ENCODE results near the gene RIN3. TPM values are rescaled to one million over a fixed set of nuclear protein-coding genes. Genes with fewer than 3 reads are reported as not detected.

The RIN3 gene
- total RNA-seq, 2 donors from 2014 or later = 47.4 to 54.2 TPM

DNA sequence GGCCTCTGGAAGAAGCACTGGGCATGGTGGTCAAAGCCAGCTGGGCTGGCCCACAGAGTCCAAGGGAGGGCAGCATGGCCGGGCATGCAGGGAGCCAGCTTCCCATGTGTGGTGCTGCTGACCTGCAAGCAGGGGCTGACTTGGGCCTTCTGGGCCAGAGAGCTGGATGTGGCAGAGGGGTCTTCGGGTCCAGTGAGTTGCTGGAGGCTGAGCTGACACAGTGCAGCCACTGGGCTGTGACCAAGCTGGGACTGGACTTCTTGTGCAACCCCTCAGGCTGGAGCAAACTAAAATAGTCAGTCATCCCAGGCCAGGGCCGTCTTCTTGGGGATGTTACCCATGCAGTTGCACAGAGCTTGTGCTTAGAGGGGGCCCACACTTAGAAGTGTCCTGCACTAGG is 7.3 kb upstream of the RIN3 start:
- no peaks in the 10 kb centered on the region for H3K27me3 ChIP-seq (replicated peaks; ENCODE audit: insufficient read depth)
- ATAC-seq (ENCODE audit: insufficient number of reproducible peaks, low FRiP score, low read depth) (no peak), DNase-seq (ENCODE audit: low spot score) (no peak)
- H3K36me3 ChIP-seq = no peaks in the 10 kb centered on the region
- H3K27ac ChIP-seq = no peak overlapping the region
- TF ChIP-seq, protein P1, sequence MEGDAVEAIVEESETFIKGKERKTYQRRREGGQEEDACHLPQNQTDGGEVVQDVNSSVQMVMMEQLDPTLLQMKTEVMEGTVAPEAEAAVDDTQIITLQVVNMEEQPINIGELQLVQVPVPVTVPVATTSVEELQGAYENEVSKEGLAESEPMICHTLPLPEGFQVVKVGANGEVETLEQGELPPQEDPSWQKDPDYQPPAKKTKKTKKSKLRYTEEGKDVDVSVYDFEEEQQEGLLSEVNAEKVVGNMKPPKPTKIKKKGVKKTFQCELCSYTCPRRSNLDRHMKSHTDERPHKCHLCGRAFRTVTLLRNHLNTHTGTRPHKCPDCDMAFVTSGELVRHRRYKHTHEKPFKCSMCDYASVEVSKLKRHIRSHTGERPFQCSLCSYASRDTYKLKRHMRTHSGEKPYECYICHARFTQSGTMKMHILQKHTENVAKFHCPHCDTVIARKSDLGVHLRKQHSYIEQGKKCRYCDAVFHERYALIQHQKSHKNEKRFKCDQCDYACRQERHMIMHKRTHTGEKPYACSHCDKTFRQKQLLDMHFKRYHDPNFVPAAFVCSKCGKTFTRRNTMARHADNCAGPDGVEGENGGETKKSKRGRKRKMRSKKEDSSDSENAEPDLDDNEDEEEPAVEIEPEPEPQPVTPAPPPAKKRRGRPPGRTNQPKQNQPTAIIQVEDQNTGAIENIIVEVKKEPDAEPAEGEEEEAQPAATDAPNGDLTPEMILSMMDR (IDR thresholded peaks at IDR 0.05) = no peak
- H3K4me3 ChIP-seq = no peak overlapping the region
- peaks cover 6 to 9% of the 10 kb centered on the region in 2 donors for H3K4me1 ChIP-seq (ENCODE audit: control insufficient read depth in 1 of 2, low read depth in 2 of 2)
- H3K9me3 ChIP-seq = no peaks in the 10 kb centered on the region

DNA sequence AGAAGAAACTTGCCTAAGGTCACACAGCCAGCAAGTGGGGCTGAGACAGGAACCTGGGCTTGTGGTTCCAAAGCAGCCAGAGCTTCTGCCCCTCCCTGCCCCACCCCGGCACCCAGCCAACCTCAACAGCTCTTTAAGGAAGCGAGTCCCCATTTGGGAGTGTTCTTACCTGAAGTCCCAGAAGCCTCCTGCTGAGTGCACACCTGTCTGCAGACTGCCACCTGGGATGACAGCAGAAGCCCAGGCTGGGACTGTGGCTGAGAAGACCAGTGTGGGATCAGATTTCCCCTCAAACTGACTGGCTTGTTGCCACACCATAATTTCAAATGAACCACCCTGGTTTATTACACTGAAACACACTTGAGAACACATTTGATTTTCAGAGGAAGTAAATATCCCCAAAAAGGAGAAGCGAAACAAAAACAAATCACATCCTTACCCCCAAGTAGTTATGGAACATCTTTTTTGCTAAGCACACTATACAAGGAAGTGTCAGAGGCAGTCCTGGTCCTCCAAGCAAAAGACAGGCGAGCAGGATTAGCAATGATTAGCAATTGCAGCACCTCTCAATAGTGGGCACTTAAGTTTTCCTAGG is 6.3 kb upstream of the RIN3 start:
- peaks cover 6 to 18% of the 10 kb centered on the region in 2 donors for H3K4me1 ChIP-seq (ENCODE audit: control insufficient read depth in 1 of 2, low read depth in 2 of 2)
- DNase-seq (ENCODE audit: low spot score) (no peak), ATAC-seq (ENCODE audit: insufficient number of reproducible peaks, low FRiP score, low read depth) (no peak)
- H3K36me3 ChIP-seq = no peaks in the 10 kb centered on the region
- H3K9me3 ChIP-seq = no peaks in the 10 kb centered on the region
- no peaks in the 10 kb centered on the region for H3K27me3 ChIP-seq (replicated peaks; ENCODE audit: insufficient read depth)
- H3K4me3 ChIP-seq = no peak overlapping the region
- H3K27ac ChIP-seq = no peak overlapping the region
- TF ChIP-seq, protein P1 (IDR thresholded peaks at IDR 0.05) = no peak

DNA sequence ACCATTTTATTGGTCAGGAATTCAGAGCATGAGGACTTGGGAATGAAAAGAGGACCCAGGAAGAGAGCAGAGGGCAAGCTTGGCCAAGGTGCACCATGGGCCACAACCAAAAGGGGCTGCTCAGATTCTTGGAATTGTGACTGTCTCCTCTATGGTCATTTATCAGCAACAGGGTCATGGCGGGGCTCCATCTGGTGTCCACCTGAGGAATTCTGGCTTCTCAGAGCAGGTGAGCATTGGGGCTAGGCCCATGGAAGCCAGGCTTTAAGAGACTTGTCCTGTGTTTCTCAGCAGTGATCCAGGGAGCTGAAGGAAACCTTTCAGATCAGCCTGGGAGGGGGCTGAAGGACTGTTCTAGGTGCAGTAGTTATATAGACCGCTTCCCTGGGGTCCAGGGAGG is 2.6 kb upstream of the RIN3 start:
- no peak for ATAC-seq (ENCODE audit: insufficient number of reproducible peaks, low FRiP score, low read depth)
- no peak for DNase-seq (ENCODE audit: low spot score)
- Histone ChIP-seq H3K27me3 (replicated peaks; ENCODE audit: insufficient read depth) (no peaks in the 10 kb centered on the region), H3K36me3 (no peaks in the 10 kb centered on the region), H3K4me1 (ENCODE audit: control insufficient read depth in 1 of 2, low read depth in 2 of 2) (peaks cover 9 to 36% of the 10 kb centered on the region in 2 donors), H3K9me3 (no peaks in the 10 kb centered on the region), H3K4me3 (no peak overlapping the region), H3K27ac (peak overlapping the region in 1 of 2 donors; percentile 89)
- TF ChIP-seq, protein P1 (IDR thresholded peaks at IDR 0.05) = no peak

DNA sequence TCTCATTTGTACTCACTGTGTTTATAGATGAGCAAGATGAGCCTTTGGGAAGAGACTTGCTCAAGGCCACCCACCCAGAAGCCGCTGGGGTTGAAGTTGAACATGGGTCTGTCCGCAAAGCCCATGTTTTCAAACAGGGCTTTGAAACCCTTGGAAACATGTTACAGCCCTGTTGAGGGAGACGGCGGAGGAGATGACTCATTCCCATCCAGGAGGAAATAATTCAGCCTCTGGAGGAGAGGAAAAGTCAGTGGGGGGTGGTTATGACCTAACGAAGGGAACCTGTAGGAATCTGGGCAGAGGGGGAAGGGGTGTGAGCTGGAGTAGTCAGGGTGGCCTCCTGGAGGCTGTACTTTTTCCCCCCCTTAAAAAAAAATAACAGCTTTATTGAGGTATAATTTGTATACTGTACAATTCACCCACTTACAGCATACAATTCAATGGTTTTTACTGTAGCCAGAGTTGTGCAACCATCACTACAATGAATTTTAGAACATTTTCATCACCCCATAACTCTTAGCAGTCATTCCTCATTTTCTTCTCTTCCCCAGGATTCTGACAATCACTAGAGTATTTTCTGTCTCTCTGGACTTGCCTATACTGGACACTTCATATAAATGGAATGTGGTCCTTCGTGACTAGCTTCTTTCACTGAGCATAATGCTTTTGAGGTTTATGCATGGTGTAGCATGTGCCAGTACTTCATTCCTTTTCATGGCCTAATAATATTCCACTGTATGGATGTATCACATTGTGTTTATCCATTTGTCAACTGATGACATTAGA is 1.9 kb upstream of the RIN3 start:
- H3K27ac ChIP-seq = peak overlapping the region in 1 of 2 donors; percentile 89
- DNase-seq (ENCODE audit: low spot score) = no peak
- no peaks in the 10 kb centered on the region for H3K27me3 ChIP-seq (replicated peaks; ENCODE audit: insufficient read depth)
- ATAC-seq (ENCODE audit: insufficient number of reproducible peaks, low FRiP score, low read depth) = no peak
- no peak overlapping the region for H3K4me3 ChIP-seq
- peaks cover 9 to 42% of the 10 kb centered on the region in 2 donors for H3K4me1 ChIP-seq (ENCODE audit: control insufficient read depth in 1 of 2, low read depth in 2 of 2)
- TF ChIP-seq, protein P1 (IDR thresholded peaks at IDR 0.05) = no peak
- no peaks in the 10 kb centered on the region for H3K9me3 ChIP-seq
- H3K36me3 ChIP-seq = no peaks in the 10 kb centered on the region

DNA sequence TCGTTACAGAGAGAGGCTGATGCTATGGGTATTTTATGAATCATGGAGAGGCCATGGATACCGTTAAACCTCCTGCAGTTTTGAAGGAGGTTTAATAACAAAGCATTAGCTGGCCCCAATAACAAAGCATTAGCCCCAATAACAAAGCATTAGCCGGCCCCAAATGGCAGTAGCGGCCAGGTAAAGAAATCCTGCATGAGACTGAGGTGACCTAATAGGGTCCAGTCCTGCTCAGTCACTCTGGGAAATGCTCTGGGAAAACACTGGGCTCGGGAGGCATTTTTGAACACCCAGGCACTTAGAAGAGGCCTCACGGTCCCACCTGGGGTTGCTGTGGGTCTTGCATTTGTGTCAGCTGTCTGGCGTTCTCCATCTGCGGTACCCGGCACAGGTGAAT is 776 bp upstream of the RIN3 start:
- H3K4me3 ChIP-seq = peak overlapping the region; percentile 97
- no peaks in the 10 kb centered on the region for H3K36me3 ChIP-seq
- H3K4me1 ChIP-seq (ENCODE audit: control insufficient read depth in 1 of 2, low read depth in 2 of 2) = peaks cover 9 to 54% of the 10 kb centered on the region in 2 donors
- TF ChIP-seq, protein P1 (IDR thresholded peaks at IDR 0.05) = no peak
- DNase-seq (ENCODE audit: low spot score) (no peak), ATAC-seq (ENCODE audit: insufficient number of reproducible peaks, low FRiP score, low read depth) (no peak)
- H3K27me3 ChIP-seq (replicated peaks; ENCODE audit: insufficient read depth) = no peaks in the 10 kb centered on the region
- peak overlapping the region; percentile 89 for H3K27ac ChIP-seq
- no peaks in the 10 kb centered on the region for H3K9me3 ChIP-seq

All from thoracic aorta (tissue), 2 donors.